Neural progenitor cell (in vitro differentiated cells): Measurements from ENCODE around the gene CYTH3. TPM values are rescaled to one million over a fixed set of nuclear protein-coding genes. Genes with fewer than 3 reads are reported as not detected.

Experiments used
- DNase-seq: peaks from one replicate; pipeline ENCODE4 v3.0.0-alpha.2; 2016; ENCODE audit warnings: low spot score
- H2AFZ ChIP-seq: fragments of 200-600 bp; sonication (generic); replicated peaks from 2 replicates; pipeline ENCODE4 v1.6.1; 2016; ENCODE audit warnings: antibody characterized with exemption
- H3F3A ChIP-seq: fragments of 200-600 bp; sonication (generic); 2 replicates; pipeline ENCODE4 v1.6.1; 2016; ENCODE audit warnings: antibody characterized with exemption, low read depth
- H3K27ac ChIP-seq: fragments of 200-600 bp; sonication (generic); 2 replicates; pipeline ENCODE4 v1.5.1; 2016; ENCODE audit warnings: mild to moderate bottlenecking
- H3K27me3 ChIP-seq: fragments of 200-600 bp; sonication (generic); 2 replicates; pipeline ENCODE4 v1.6.1; 2016; ENCODE audit warnings: mild to moderate bottlenecking, moderate library complexity
- H3K36me3 ChIP-seq: fragments of 200-600 bp; sonication (generic); 2 replicates; pipeline ENCODE4 v1.5.1; 2016
- H3K4me1 ChIP-seq: fragments of 200-600 bp; sonication (generic); 2 replicates; pipeline ENCODE4 v1.6.1; 2016; ENCODE audit warnings: mixed run types
- H3K4me2 ChIP-seq: fragments of 200-600 bp; sonication (generic); 2 replicates; pipeline ENCODE4 v1.6.1; 2016
- H3K4me3 ChIP-seq: fragments of 200-600 bp; sonication (generic); 2 replicates; pipeline ENCODE4 v1.5.1; 2016
- H3K79me2 ChIP-seq: fragments of 200-600 bp; sonication (generic); 2 replicates; pipeline ENCODE4 v1.6.1; 2016; ENCODE audit warnings: low read depth
- H3K9ac ChIP-seq: fragments of 200-600 bp; sonication (generic); 2 replicates; pipeline ENCODE4 v1.6.1; 2016
- H3K9me3 ChIP-seq: fragments of 200-600 bp; sonication (generic); 2 replicates; pipeline ENCODE4 v1.5.1; 2016; ENCODE audit warnings: low read depth
- H4K20me1 ChIP-seq: fragments of 200-600 bp; sonication (generic); 2 replicates; pipeline ENCODE4 v1.6.1; 2016; ENCODE audit warnings: low read depth
- H3K27ac Mint-ChIP-seq: 3 replicates; pipeline ENCODE4 v1.8.0; 2021; ENCODE audit warnings: mixed read lengths
- H3K27me3 Mint-ChIP-seq: 2 replicates; pipeline ENCODE4 v1.8.0; 2022; ENCODE audit warnings: low read depth, mild to moderate bottlenecking, inconsistent platforms, moderate library complexity, mixed read lengths; ENCODE audit not compliant: insufficient read depth
- H3K36me3 Mint-ChIP-seq: 3 replicates; pipeline ENCODE4 v1.8.0; 2021; ENCODE audit warnings: mixed read lengths
- H3K4me1 Mint-ChIP-seq: 3 replicates; pipeline ENCODE4 v1.8.0; 2021; ENCODE audit warnings: mixed read lengths
- H3K4me3 Mint-ChIP-seq: 3 replicates; pipeline ENCODE4 v1.8.0; 2021; ENCODE audit warnings: mild to moderate bottlenecking, moderate library complexity, mixed read lengths
- H3K9me3 Mint-ChIP-seq: 3 replicates; pipeline ENCODE4 v1.8.0; 2020; ENCODE audit warnings: mixed read lengths
- EZH2 ChIP-seq: fragments of 200-600 bp; sonication (generic); IDR thresholded peaks from 2 replicates; pipeline ENCODE4 v1.6.1; 2017; ENCODE audit warnings: antibody characterized with exemption, mild to moderate bottlenecking, moderate library complexity
- EZH2phosphoT487 ChIP-seq: fragments of 200-600 bp; sonication (generic); IDR thresholded peaks from 2 replicates; pipeline ENCODE4 v1.6.1; 2017; ENCODE audit warnings: antibody characterized with exemption
- total RNA-seq: library from RNA; depleted of rRNA; stranded (reverse); fragments of >200 nt; gene quantifications from 2 replicates; pipeline ENCODE4 v1.2.3, GENCODE V29; 2015; ENCODE audit warnings: low replicate concordance
- TF ChIP-seq, protein P1 (sequence below): fragments of 200-600 bp; sonication (generic); IDR thresholded peaks from 2 replicates; pipeline ENCODE4 v1.5.1; 2017; ENCODE audit warnings: antibody characterized with exemption, mild to moderate bottlenecking

Gene CYTH3
- total RNA-seq, 1 donor from 2014 or later = 10.9 TPM

DNA sequence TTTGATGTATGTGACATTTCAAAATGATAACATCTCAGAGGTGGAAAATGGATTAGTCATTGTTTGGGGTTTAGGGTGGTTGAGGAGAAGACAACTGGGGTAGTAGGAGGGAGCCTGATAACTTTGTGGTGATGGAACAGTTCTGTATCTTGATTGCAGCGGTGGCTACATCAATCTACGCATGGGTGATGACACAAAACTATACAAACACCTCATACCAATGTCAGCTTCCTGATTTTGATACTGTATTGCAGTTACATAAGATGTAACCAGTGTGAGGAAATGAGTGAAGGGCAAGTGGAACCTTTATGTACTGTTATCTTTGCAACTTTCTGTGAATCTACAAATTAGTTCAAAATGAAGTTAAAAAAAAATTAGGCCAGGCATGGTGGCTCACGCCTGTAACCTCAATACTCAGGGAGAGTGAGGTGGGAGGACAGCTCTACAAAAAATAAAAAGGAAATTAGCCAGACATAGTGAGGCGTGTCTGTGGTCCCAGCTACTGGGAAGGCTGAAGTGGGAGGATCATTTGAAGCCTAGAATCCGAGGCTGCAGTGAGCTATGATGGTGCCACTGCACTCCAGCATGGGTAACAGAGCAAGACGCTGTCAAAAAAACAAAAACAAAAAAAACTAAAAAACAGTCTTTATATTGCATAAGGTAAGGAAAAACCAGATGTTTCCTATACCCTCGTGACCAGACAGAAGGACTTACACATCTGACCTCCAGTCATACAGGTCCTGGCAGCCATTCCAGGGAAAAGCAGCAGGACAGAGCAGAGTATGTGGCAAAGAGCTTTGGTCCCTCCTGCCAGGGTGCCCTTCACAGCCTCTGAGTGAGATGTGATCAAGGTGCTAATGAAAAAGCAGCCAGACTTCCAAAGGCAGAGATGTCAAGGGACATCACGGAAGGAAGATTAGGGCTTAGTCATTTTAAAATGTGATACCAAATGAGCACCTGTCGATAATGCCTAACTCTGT is 50.8 kb downstream of the CYTH3 start:
- DNase-seq = no peak
- Histone ChIP-seq H3K79me2 (peaks cover 3% of the 10 kb centered on the region), H3K4me3 (no peak overlapping the region), H3F3A (no peaks in the 10 kb centered on the region), H3K4me1 (no peaks in the 10 kb centered on the region), H3K36me3 (no peaks in the 10 kb centered on the region), H3K27ac (no peak overlapping the region), H4K20me1 (no peaks in the 10 kb centered on the region), H3K9ac (no peak overlapping the region), H3K4me2 (no peak overlapping the region), H3K27me3 (no peaks in the 10 kb centered on the region), H2AFZ (no peak overlapping the region), H3K9me3 (no peaks in the 10 kb centered on the region)
- Mint-ChIP-seq H3K36me3 (peaks cover 10% of the 10 kb centered on the region), H3K4me1 (no peaks in the 10 kb centered on the region), H3K27ac (no peak overlapping the region), H3K27me3 (peaks cover 5% of the 10 kb centered on the region), H3K4me3 (no peak overlapping the region), H3K9me3 (peaks cover 20% of the 10 kb centered on the region)
- TF ChIP-seq, protein P1, sequence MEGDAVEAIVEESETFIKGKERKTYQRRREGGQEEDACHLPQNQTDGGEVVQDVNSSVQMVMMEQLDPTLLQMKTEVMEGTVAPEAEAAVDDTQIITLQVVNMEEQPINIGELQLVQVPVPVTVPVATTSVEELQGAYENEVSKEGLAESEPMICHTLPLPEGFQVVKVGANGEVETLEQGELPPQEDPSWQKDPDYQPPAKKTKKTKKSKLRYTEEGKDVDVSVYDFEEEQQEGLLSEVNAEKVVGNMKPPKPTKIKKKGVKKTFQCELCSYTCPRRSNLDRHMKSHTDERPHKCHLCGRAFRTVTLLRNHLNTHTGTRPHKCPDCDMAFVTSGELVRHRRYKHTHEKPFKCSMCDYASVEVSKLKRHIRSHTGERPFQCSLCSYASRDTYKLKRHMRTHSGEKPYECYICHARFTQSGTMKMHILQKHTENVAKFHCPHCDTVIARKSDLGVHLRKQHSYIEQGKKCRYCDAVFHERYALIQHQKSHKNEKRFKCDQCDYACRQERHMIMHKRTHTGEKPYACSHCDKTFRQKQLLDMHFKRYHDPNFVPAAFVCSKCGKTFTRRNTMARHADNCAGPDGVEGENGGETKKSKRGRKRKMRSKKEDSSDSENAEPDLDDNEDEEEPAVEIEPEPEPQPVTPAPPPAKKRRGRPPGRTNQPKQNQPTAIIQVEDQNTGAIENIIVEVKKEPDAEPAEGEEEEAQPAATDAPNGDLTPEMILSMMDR = no peak
- TF ChIP-seq EZH2 (no peak), EZH2phosphoT487 (no peak)

DNA sequence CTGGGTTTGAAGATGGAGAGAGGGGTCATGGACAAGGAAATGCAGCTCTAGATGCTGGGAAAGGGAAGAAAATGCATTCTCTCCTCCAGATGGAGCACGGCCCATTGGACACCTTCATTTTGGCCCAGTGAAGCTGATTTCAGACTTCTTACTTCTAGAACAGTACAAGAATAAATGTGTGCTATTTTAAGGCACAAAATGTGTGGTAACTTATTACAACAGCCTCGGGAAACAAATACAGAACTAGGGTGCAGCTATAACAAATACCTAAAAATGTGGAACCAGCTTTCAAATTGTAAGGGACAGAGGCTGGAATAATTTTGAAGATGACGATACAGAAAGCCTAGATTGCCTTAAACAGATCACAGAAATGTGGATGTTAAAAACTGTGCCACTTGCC is 54.1 kb downstream of the CYTH3 start:
- H3K9me3 ChIP-seq = no peaks in the 10 kb centered on the region
- no peak for TF ChIP-seq EZH2
- TF ChIP-seq, protein P1 = no peak
- Mint-ChIP-seq H3K4me3 (no peak overlapping the region), H3K27ac (no peak overlapping the region), H3K36me3 (peaks cover 10% of the 10 kb centered on the region), H3K4me1 (no peaks in the 10 kb centered on the region), H3K27me3 (peaks cover 5% of the 10 kb centered on the region), H3K9me3 (peaks cover 17% of the 10 kb centered on the region)
- no peak overlapping the region for H2AFZ ChIP-seq
- H3K9ac ChIP-seq = no peak overlapping the region
- H3K36me3 ChIP-seq = no peaks in the 10 kb centered on the region
- no peak overlapping the region for H3K4me3 ChIP-seq
- H3F3A ChIP-seq = no peaks in the 10 kb centered on the region
- DNase-seq = no peak
- no peak overlapping the region for H3K27ac ChIP-seq
- no peaks in the 10 kb centered on the region for H3K4me1 ChIP-seq
- no peak overlapping the region for H3K4me2 ChIP-seq
- no peaks in the 10 kb centered on the region for H4K20me1 ChIP-seq
- H3K79me2 ChIP-seq = no peaks in the 10 kb centered on the region
- no peaks in the 10 kb centered on the region for H3K27me3 ChIP-seq

DNA sequence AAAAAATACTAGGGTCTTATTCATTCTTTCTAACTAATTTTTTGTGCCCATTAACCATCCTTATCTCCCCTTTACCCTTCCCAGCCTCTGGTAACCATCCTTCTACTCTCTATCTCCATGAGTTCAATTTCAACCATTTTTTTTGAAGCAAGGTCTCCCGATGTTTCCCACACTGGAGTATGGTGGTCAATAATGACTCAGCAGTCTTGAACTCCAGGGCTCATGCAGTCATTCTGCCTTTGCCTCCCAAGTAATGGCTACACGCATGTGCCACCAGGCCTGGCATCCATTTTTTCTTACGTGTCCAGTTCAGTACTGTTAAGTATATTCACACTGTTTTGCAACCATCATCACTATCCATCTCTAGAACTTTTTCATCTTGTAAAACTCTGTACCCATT is 60.4 kb downstream of the CYTH3 start:
- no peak overlapping the region for H3K9ac ChIP-seq
- Mint-ChIP-seq H3K9me3 (peaks cover 3% of the 10 kb centered on the region), H3K27me3 (no peaks in the 10 kb centered on the region), H3K4me1 (peaks cover 4% of the 10 kb centered on the region), H3K27ac (no peak overlapping the region), H3K4me3 (peak overlapping the region; percentile 36), H3K36me3 (peaks cover 3% of the 10 kb centered on the region)
- no peak overlapping the region for H2AFZ ChIP-seq
- no peaks in the 10 kb centered on the region for H3K79me2 ChIP-seq
- no peak overlapping the region for H3K4me3 ChIP-seq
- peaks cover 4% of the 10 kb centered on the region for H4K20me1 ChIP-seq
- no peaks in the 10 kb centered on the region for H3F3A ChIP-seq
- H3K27ac ChIP-seq = no peak overlapping the region
- no peak for DNase-seq
- no peaks in the 10 kb centered on the region for H3K9me3 ChIP-seq
- H3K4me1 ChIP-seq = no peaks in the 10 kb centered on the region
- TF ChIP-seq, protein P1 = no peak
- no peak for TF ChIP-seq EZH2phosphoT487
- TF ChIP-seq EZH2 = no peak
- H3K36me3 ChIP-seq = no peaks in the 10 kb centered on the region
- H3K4me2 ChIP-seq = no peak overlapping the region
- H3K27me3 ChIP-seq = no peaks in the 10 kb centered on the region
